H9 (cell line): Measurements from ENCODE around the gene RFT1. TPM values are rescaled to one million over a fixed set of nuclear protein-coding genes. Genes with fewer than 3 reads are reported as not detected.

ENCODE experiments used
- DNase-seq: peaks from one replicate; pipeline ENCODE4 v3.0.0-alpha.2; 2017
- H2AFZ ChIP-seq: one replicate; pipeline ENCODE4 v1.6.1; 2013; ENCODE audit warnings: mild to moderate bottlenecking, low read length, control low read depth, moderate library complexity
- H2AK5ac ChIP-seq: 2 replicates; pipeline ENCODE4 v1.6.1; 2013; ENCODE audit warnings: low read length, control low read depth, mixed read lengths; ENCODE audit not compliant: insufficient read length
- H2BK120ac ChIP-seq: one replicate; pipeline ENCODE4 v1.6.1; 2013; ENCODE audit warnings: low read depth, mild to moderate bottlenecking, low read length, control low read depth, inconsistent platforms; ENCODE audit not compliant: poor library complexity, severe bottlenecking
- H2BK12ac ChIP-seq: 2 replicates; pipeline ENCODE4 v1.6.1; 2013; ENCODE audit warnings: low read length, control low read depth, mixed read lengths, low read depth; ENCODE audit not compliant: insufficient read length
- H2BK15ac ChIP-seq: 2 replicates; pipeline ENCODE4 v1.6.1; 2013; ENCODE audit warnings: low read depth, low read length, control low read depth
- H2BK20ac ChIP-seq: one replicate; pipeline ENCODE4 v1.6.1; 2013; ENCODE audit warnings: low read depth, mild to moderate bottlenecking, low read length, control low read depth, inconsistent platforms; ENCODE audit not compliant: poor library complexity, severe bottlenecking
- H2BK5ac ChIP-seq: 2 replicates; pipeline ENCODE4 v1.6.1; 2013; ENCODE audit warnings: low read length, control low read depth, mixed read lengths; ENCODE audit not compliant: insufficient read length
- H3K14ac ChIP-seq: 2 replicates; pipeline ENCODE4 v1.6.1; 2013; ENCODE audit warnings: low read length, control low read depth; ENCODE audit not compliant: insufficient read depth
- H3K18ac ChIP-seq: 2 replicates; pipeline ENCODE4 v1.6.1; 2013; ENCODE audit warnings: low read depth, mild to moderate bottlenecking, mixed read lengths, low read length, control low read depth; ENCODE audit not compliant: insufficient read length
- H3K23ac ChIP-seq: 2 replicates; pipeline ENCODE4 v1.6.1; 2013; ENCODE audit warnings: low read length, control low read depth, mixed read lengths, low read depth; ENCODE audit not compliant: insufficient read length
- H3K23me2 ChIP-seq: 2 replicates; pipeline ENCODE4 v1.6.1; 2013; ENCODE audit warnings: low read depth, mild to moderate bottlenecking, mixed read lengths, low read length, control low read depth; ENCODE audit not compliant: insufficient read length, poor library complexity, severe bottlenecking
- H3K27ac ChIP-seq: 2 replicates; pipeline ENCODE4 v1.5.1; 2013; ENCODE audit warnings: low read length, control low read depth, mixed read lengths, low read depth; ENCODE audit not compliant: insufficient read length
- H3K27me3 ChIP-seq: 2 replicates; pipeline ENCODE4 v1.6.1; 2013; ENCODE audit warnings: low read length, control low read depth, inconsistent platforms; ENCODE audit not compliant: insufficient read depth
- H3K4ac ChIP-seq: 2 replicates; pipeline ENCODE4 v1.6.1; 2013; ENCODE audit warnings: low read depth, mild to moderate bottlenecking, control low read depth, inconsistent platforms, low read length, moderate library complexity
- H3K4me1 ChIP-seq: 2 replicates; pipeline ENCODE4 v1.6.1; 2013; ENCODE audit warnings: low read length, control low read depth, inconsistent platforms; ENCODE audit not compliant: insufficient read depth
- H3K4me2 ChIP-seq: 2 replicates; pipeline ENCODE4 v1.6.1; 2013; ENCODE audit warnings: low read length, control low read depth, mixed read lengths; ENCODE audit not compliant: insufficient read length, insufficient read depth
- H3K56ac ChIP-seq: 2 replicates; pipeline ENCODE4 v1.6.1; 2013; ENCODE audit warnings: low read depth, mild to moderate bottlenecking, mixed read lengths, low read length, control low read depth; ENCODE audit not compliant: insufficient read length
- H3K79me1 ChIP-seq: 2 replicates; pipeline ENCODE4 v1.6.1; 2013; ENCODE audit warnings: low read depth, mild to moderate bottlenecking, moderate library complexity, low read length, control low read depth, inconsistent platforms; ENCODE audit not compliant: insufficient read depth, poor library complexity, severe bottlenecking
- H3K79me2 ChIP-seq: 2 replicates; pipeline ENCODE4 v1.6.1; 2013; ENCODE audit warnings: low read length, control low read depth, inconsistent platforms; ENCODE audit not compliant: insufficient read depth
- H3K9ac ChIP-seq: 2 replicates; pipeline ENCODE4 v1.6.1; 2013; ENCODE audit warnings: low read length, control low read depth, mixed read lengths; ENCODE audit not compliant: insufficient read length; ENCODE audit errors: extremely low read depth
- H3K9me3 ChIP-seq: one replicate; pipeline ENCODE4 v1.6.1; 2013; ENCODE audit warnings: low read depth, low read length, inconsistent platforms; ENCODE audit not compliant: control insufficient read depth
- H3T11ph ChIP-seq: one replicate; pipeline ENCODE4 v1.6.1; 2013; ENCODE audit warnings: mild to moderate bottlenecking, low read length, control low read depth, inconsistent platforms
- H4K20me1 ChIP-seq: one replicate; pipeline ENCODE4 v1.6.1; 2013; ENCODE audit not compliant: control insufficient read depth, insufficient read length, insufficient read depth
- H4K5ac ChIP-seq: 2 replicates; pipeline ENCODE4 v1.6.1; 2013; ENCODE audit warnings: low read depth, mild to moderate bottlenecking, mixed read lengths, low read length, control low read depth; ENCODE audit not compliant: insufficient read length
- H4K8ac ChIP-seq: replicated peaks from 2 replicates; pipeline ENCODE4 v1.6.1; 2013; ENCODE audit warnings: low read length, control low read depth, mixed read lengths, low read depth; ENCODE audit not compliant: insufficient read length
- H4K91ac ChIP-seq: 2 replicates; pipeline ENCODE4 v1.6.1; 2013; ENCODE audit warnings: low read depth, mild to moderate bottlenecking, moderate library complexity, mixed read lengths, low read length, control low read depth; ENCODE audit not compliant: insufficient read length
- H3K27ac Mint-ChIP-seq, 3 experiments: 2 replicates in 2 of 3; 3 replicates in 1 of 3; pipeline ENCODE4 v1.8.0; 2020 to 2021; ENCODE audit warnings: mixed read lengths in 3 of 3, mild to moderate bottlenecking in 1 of 3, moderate library complexity in 1 of 3
- H3K27me3 Mint-ChIP-seq: 2 replicates; pipeline ENCODE4 v1.8.0; 2021; ENCODE audit warnings: low read depth, mild to moderate bottlenecking, moderate library complexity, mixed read lengths
- H3K36me3 Mint-ChIP-seq, 3 experiments: 2 replicates in 2 of 3; 3 replicates in 1 of 3; pipeline ENCODE4 v1.8.0; 2020 to 2021; ENCODE audit warnings: low read depth in 3 of 3, mixed read lengths in 3 of 3; ENCODE audit not compliant: insufficient read depth in 1 of 3
- H3K4me1 Mint-ChIP-seq, 2 experiments: 2 replicates each; pipeline ENCODE4 v1.8.0; 2020; ENCODE audit warnings: mixed read lengths in 2 of 2
- H3K4me3 Mint-ChIP-seq, 2 experiments: 2 replicates in 1 of 2; 3 replicates in 1 of 2; pipeline ENCODE4 v1.8.0; 2020 to 2021; ENCODE audit warnings: mild to moderate bottlenecking in 2 of 2, mixed read lengths in 2 of 2, moderate library complexity in 1 of 2
- H3K9me3 Mint-ChIP-seq, 2 experiments: 2 replicates in 1 of 2; 3 replicates in 1 of 2; pipeline ENCODE4 v1.8.0; 2020; ENCODE audit warnings: mild to moderate bottlenecking in 2 of 2, mixed read lengths in 2 of 2, moderate library complexity in 1 of 2
- CTCF ChIP-seq: fragments of 200-600 bp; sonication (generic); conservative IDR thresholded peaks from 3 replicates; pipeline ENCODE4 v1.8.0; 2021; ENCODE audit warnings: antibody characterized with exemption, mild to moderate bottlenecking
- WGBS: extraction: QIAGEN DNeasy Blood & Tissue Kit; methylation state at CpG from one replicate; pipeline ENCODE4 v1.1.7; 2013; ENCODE audit warnings: missing lambda C conversion rate, low lambda C conversion rate, mixed read lengths; ENCODE audit not compliant: insufficient read length; ENCODE audit errors: extremely low coverage; 5-methylcytosine and 5-hydroxymethylcytosine counted together
- total RNA-seq: library from RNA; stranded (reverse); gene quantifications from 2 replicates; pipeline ENCODE4 v1.2.1, GENCODE V29; 2021

RFT1 gene
- total RNA-seq, 1 experiment from 2014 or later: 24.1 TPM

- no peak overlapping the region for H2BK5ac ChIP-seq
- peaks cover 26% of the 10 kb centered on the region for H3K27me3 Mint-ChIP-seq
- H4K20me1 ChIP-seq: no peaks in the 10 kb centered on the region
- H3K79me2 ChIP-seq: no peaks in the 10 kb centered on the region
- no peaks in the 10 kb centered on the region; a peak in 1 of 5 replicates for H3K9me3 Mint-ChIP-seq
- H3K9me3 ChIP-seq: no peaks in the 10 kb centered on the region
- no peak for DNase-seq
- no peak overlapping the region for H3K56ac ChIP-seq
- H4K8ac ChIP-seq: no peak overlapping the region
- H3K4me2 ChIP-seq: no peak overlapping the region
- H4K5ac ChIP-seq: no peak overlapping the region
- no peak overlapping the region for H2BK20ac ChIP-seq
- no peak overlapping the region for H4K91ac ChIP-seq
- no peak overlapping the region for H3K4me3 Mint-ChIP-seq
- no peaks in the 10 kb centered on the region for H3K27me3 ChIP-seq
- no peak overlapping the region for H3K14ac ChIP-seq
- no peak overlapping the region for H2BK120ac ChIP-seq
- no peak overlapping the region for H3K27ac ChIP-seq
- no peaks in the 10 kb centered on the region for H3K79me1 ChIP-seq
- H2AFZ ChIP-seq: no peak overlapping the region
- H3K18ac ChIP-seq: no peak overlapping the region
- H3K4me1 Mint-ChIP-seq: peaks cover 4 to 13% of the 10 kb centered on the region in 2 experiments
- H3K23ac ChIP-seq: no peak overlapping the region
- no peaks in the 10 kb centered on the region for H3K36me3 Mint-ChIP-seq
- no peak for TF ChIP-seq CTCF
- no peaks in the 10 kb centered on the region for H3K4me1 ChIP-seq
- H3K27ac Mint-ChIP-seq: no peak overlapping the region
- H2AK5ac ChIP-seq: no peak overlapping the region
- no CpG with 5 or more reads among the region's 3 CpGs for WGBS
- no peak overlapping the region for H2BK12ac ChIP-seq
- H3T11ph ChIP-seq: no peak overlapping the region
- no peaks in the 10 kb centered on the region for H3K23me2 ChIP-seq
- no peak overlapping the region for H3K4ac ChIP-seq
- no peak overlapping the region for H2BK15ac ChIP-seq
- H3K9ac ChIP-seq: no peak overlapping the region
These were observed 62.7 kb downstream of the RFT1 start for GRCh38 chr3:53067567-53067966.
